HG03342 (cell line): ENCODE results near the gene BCKDHB.
A peak's percentile ranks its signal among the peaks of the same experiment; 100 is the strongest.
"Not testable (repeated sequence)": the region's sequence is repeated elsewhere in the genome, so short reads cannot be mapped to it uniquely, and the experiment has no call there.

Source experiments
- ATAC-seq: cut with Tn5 transposase; IDR thresholded peaks from one replicate; pipeline ENCODE4 v1.9.1; 2021; ENCODE audit warnings: mild to moderate bottlenecking, moderate library complexity; ENCODE audit not compliant: unreplicated experiment

BCKDHB gene

GRCh38 chr6:80106418-80107235 lies at the start of gene BCKDHB:
TSS of gene BCKDHB (plus strand) at chr6:80106671. CDS start at chr6:80106694, 23 bp downstream.
- ATAC-seq: peak; percentile 98

DNA sequence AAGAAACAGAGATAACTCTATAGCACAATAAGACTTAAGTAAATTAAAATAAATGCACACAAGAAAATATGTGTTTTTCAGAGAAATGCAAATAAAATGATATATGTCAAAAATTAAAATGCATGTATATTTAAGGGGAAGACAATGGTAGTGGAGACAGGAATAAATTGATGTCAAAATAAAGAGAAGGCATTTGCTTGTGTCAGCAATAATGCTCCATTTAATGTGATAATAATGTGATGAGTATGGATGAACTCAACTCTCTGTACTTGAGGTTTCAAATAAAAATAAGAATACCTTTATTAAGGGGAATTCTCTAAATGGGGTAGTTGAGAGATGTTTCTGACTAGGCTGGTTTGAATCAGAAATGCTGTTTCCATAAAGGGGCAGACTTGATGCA lies 45.7 kb upstream of the BCKDHB start:
- no peak for ATAC-seq

DNA sequence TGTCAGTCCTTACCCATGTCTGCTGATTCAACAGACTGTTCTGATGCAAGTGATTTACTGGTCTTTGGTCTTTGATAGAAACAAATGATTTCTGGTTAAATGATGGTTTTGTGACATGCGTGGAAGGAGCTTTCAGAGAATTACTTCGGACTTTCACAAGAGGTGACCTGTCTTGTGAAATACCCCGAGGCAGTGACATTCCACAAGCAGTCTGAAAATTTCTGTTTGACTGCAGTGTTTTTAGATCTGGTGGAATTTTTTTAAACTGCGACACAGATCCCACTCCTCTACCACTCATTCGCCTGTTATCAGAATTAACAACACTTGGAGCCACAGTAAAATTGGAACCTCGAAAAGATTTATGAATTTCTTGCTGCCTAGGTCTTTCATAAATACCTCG lies 38.3 kb upstream of the BCKDHB start:
- ATAC-seq: not testable (repeated sequence)

- ATAC-seq: not testable (repeated sequence)
These were observed 36.0 kb upstream of the BCKDHB start for GRCh38 chr6:80070431-80070830.

DNA sequence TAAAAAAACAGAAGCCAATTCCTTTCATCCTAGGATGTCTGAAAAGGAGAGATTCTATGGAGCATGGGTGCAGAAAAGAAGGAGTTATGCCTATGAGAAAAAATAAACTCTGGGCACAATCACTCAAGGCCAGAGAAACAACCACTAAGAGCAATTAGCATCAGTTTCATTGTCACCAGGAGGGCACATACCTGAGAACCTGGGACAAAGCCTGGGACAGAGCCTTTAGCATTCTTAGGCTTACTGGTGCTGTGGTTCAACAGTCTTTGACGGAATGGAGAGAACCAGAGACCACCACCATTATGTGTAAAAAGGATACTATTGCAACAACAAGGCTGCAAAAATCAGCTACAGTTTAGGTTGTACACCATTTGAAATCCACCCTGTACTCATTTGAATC lies 29.4 kb upstream of the BCKDHB start:
- no peak for ATAC-seq

DNA sequence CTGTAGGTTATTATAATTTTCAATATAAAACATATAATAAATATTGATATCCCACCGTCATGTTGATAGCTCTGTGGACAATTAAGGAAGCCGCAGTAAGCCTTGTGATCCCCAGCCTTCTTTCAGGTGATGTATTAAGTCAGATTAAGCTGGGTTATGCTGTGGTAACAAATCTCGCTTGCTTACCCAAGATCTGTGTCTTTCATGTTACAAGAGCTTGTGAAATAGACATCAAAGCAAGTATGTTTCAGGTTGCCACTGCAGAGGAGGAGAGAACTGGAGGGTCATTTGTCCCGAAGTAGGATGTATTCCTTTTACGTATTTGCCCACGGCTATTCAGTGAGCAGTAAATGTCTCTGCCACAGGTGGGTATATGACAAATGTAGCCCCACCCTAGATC lies 17.8 kb upstream of the BCKDHB start:
- ATAC-seq: no peak

- no peak for ATAC-seq
These were observed 15.0 kb upstream of the BCKDHB start for GRCh38 chr6:80091506-80091905.

- peak; percentile 56 for ATAC-seq
These were observed 12.5 kb upstream of the BCKDHB start for GRCh38 chr6:80094017-80094416.

DNA sequence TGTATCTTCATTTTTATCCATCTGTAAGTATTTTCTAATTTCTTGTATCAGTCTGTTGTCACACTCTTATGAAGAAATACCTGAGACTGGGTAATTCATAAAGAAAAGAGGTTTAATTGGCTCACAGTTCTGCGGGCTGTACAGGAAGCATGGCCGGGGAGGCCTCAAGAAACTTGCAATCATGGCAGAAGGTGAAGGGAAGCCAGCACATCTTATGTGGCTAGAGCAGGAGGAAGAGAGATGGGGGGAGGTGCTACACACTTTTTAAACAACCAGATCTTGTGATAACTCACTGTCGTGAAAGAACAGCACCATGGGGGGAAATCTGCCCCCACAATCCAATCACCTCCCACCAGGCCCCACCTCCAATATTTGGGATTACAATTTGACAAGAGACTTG lies 10.9 kb upstream of the BCKDHB start:
- ATAC-seq: no peak

DNA sequence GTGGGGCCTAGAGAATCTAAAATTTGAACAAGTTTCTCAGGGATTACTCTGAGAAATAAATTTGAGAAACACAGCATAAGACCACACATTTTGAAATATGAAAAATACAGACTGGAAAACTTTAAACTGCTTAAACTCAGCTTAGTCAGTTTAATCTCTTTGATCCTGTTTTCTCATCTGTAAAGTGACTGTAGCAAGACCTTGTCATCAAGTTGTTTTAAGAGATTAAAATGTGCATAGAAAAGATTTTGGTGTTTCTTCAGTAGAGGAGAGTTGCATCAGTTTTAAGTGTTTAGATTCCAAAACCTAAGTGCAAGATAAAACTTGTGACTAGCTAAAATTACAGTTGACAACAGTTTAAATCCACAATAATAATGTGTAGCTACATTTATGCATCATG lies 8.1 kb upstream of the BCKDHB start:
- ATAC-seq: no peak

- ATAC-seq: no peak
These were observed 2.0 kb upstream of the BCKDHB start for GRCh38 chr6:80104520-80104919.

- ATAC-seq: no peak
These were observed 476 bp upstream of the BCKDHB start for GRCh38 chr6:80105972-80106417.

DNA sequence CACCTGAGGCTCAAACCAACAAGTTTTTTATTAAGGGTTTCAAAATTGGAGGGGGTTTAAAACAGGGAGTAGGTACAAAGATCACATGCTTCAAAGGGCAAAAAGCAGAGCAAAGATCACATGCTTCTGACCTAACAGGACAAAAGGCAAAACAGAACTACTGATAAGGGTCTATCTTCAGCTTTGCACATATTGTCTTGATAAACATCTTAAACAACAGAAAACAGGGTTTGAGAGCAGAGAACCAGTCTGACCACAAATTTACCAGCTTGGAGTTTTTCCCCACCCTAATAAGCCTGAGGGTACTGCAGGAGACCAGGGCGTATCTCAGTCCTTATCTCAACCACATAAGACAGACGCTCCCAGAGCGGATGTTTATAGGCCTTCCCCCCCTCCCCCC lies 16.1 kb downstream of the BCKDHB start:
- ATAC-seq: not testable (repeated sequence)

DNA sequence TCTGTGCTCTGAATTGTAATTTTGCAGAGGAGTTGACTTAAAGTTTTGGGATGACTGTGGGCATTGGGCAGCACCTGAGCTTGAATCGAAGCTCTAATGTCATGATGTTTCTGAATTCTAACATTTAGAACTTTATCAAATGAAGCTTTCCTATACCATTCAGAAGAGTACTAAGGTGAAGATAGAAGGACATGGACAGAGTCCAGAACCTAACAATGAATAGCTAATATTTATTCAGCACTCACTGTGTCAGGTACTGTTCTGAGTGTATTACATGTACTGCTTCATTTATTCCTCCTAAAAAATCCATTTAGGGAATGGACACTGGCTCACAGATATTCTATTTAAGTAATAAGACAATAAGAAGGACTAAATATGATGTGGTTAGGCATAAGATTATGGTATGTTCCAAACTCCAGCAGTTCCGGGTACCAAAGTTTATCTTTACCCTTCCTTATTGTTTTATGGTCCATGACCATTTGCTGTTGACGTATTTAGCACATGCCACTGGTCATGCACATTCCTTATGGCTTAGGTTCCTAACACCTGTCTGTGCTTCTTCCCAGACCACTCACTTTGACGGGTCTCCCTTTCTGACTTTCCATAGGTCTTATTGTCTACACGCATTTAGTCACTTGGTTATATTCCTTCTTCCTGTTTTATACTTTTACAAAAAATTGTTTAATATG lies 20.3 kb downstream of the BCKDHB start:
- ATAC-seq: no peak

- ATAC-seq: no peak
These were observed 23.0 kb downstream of the BCKDHB start for GRCh38 chr6:80129485-80129884.

DNA sequence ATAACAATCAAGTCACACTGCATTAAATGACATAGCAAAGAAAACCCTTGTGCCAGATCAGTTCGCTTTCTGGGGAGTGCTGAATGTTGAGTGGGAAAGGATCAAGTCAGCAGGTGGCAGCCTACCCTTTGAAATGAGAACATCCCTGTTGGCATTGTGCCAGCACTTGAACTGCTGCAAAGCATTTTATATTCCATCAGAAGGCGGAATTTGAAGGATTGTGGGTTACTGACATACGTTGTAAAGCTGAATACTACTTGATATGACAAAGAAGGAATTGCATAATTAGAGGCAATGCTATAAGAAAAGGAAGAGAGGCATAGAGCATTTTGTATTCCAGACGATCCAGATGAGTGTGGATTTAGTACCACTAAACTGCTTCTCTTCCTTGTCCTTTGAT lies 26.5 kb downstream of the BCKDHB start:
- ATAC-seq: no peak

DNA sequence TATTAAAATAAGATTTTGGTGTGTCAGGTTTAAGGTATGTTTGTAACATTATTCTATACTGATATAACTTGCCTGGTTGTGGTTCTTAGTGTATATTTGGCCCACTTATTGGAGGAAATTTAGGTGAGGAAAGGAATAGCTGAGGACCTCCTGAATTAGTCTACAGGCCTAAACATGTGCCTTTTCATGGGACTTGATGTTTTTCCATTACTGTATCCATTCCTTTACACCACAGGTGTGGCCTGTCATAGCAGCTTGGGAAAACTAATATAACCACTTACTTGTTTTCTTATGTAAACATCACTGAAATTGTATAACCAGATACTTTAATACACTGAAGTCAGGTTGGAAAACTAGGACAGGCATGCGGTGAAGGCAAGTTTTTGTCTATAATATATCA lies 27.6 kb downstream of the BCKDHB start:
- ATAC-seq: no peak

DNA sequence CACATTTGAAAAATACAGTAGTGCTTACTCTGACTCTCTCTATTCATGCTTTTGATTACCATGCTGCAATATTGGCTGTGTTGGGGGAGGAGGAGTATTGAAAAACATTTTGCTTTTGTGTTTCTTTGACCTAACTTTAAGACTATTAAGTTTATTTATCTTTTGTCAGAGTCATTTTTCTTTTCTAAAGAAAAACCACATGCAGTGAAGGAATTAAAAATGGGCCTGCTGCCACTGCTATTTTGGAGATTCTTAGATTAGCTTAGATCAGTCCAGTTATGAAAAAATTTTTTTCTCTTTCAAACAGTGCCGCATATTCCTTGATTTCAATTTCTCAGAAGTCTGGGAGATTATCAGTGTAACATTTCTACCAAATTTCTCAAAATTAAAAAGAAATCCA lies 36.1 kb downstream of the BCKDHB start:
- ATAC-seq: no peak

DNA sequence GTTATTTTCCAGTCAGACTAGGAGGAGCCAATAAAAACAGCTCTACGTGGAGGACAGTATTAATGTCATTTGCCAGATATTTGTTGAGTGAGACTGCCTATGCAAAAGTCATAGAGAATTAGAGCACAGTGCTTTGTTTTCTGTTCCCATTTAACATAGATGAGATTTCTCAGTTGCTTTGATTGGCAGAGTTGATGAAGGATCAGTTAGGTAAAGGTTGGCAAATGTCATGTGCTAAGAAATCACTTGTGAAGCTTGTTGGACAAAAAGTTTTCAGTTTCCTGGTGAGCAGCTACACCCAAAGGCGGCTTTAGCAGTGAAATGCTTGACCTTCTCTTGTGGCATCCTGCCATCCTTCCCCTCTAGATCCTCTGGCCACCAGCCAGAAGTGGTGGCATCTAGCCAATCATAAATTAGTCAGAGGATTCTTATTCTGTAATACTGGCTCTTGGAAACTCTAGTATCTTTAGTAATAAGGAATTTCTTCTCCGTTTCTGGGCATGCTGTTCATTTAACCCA lies 37.0 kb downstream of the BCKDHB start:
- ATAC-seq: no peak

GRCh38 chr6:80144753-80145315 lies 38.4 kb downstream of the BCKDHB start:
- ATAC-seq: no peak

DNA sequence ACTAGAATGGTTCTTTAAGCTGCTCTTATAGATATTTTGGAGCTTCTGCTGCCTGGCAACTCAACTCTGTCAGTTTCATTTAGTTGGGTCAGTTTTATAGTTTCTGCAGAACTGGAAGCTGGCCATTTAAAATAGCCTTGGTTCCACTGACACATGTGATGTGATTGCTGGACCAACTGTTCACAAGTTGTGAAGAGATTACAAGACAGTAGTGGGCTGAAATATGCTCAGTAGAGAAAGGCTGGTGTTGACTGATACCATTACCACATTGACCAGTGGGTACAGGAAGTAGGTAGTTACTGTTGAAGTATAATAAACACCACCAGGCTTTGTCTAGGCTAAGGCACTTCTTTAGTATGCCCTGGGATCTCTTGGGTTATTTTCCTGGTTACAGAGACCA lies 39.0 kb downstream of the BCKDHB start:
- ATAC-seq: peak; percentile 70

DNA sequence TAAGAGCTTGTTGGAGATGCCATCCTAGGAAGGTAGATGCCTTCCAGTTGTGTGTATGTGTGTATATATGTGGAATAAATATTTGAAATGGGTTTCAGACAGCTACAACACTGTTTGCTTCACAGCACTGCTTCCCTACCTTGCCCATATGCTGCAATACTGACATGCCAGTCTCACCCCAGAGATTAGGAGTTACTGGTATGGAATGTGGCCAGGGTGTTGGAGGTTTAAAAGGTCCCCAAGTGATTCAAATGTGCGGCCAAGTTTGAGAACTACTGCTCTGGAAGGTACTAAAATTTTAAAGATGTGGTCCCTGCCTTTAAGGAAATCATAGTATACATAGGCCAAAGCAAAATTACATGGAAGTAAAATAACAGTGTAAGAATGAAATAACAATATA lies 39.5 kb downstream of the BCKDHB start:
- ATAC-seq: no peak
